Motor neuron (in vitro differentiated cells): ENCODE results near the gene C20orf204. TPM values are rescaled to one million over a fixed set of nuclear protein-coding genes. Genes with fewer than 3 reads are reported as not detected.

Source experiments
- ATAC-seq, 8 experiments: fragments of 200-7000 bp; cut with Tn5 transposase; replicated peaks in 6 of 8; 2 replicates each; pipeline ENCODE4 v1.8.0; 2021; ENCODE audit warnings: mild to moderate bottlenecking in 8 of 8, moderate library complexity in 8 of 8
- H3K27ac ChIP-seq, 2 donors: fragments of 250-450 bp; sonication (Bioruptor Pico); 2 replicates each; pipeline ENCODE4 v1.9.0; 2021; ENCODE audit warnings: antibody characterized with exemption in 2 of 2, mild to moderate bottlenecking in 2 of 2, moderate library complexity in 1 of 2
- H3K4me1 ChIP-seq, 2 donors: fragments of 250-450 bp; sonication (Bioruptor Pico); replicated peaks in 1 of 2; 2 replicates each; pipeline ENCODE4 v1.6.1; 2021; ENCODE audit warnings: antibody characterized with exemption in 2 of 2, mild to moderate bottlenecking in 2 of 2, moderate library complexity in 1 of 2
- H3K4me3 ChIP-seq, 5 donors: fragments of 250-450 bp; sonication (Bioruptor Pico); 2 replicates each; pipeline ENCODE4 v1.9.0; 2021; ENCODE audit warnings: antibody characterized with exemption in 5 of 5, mild to moderate bottlenecking in 5 of 5, moderate library complexity in 4 of 5
- WGBS, 10 experiments: fragments of 450-650 bp; shearing (Covaris generic); methylation state at CpG; one replicate each; pipeline ENCODE4 v1.0.0; 2022; 5-methylcytosine and 5-hydroxymethylcytosine counted together
- in situ Hi-C, 9 experiments: fragments of 400-800 bp; cut with MboI; loops; one replicate each; pipeline ENCODE4 v1.15.0; 2021; ENCODE audit warnings: low sequenced_read_pairs in 9 of 9, low pct_unique_long_range_greater_than_20kb in 2 of 9; ENCODE audit not compliant: unreplicated experiment in 9 of 9
- total RNA-seq, 8 experiments: library from RNA; unstranded; fragments of 300-600 nt; gene quantifications; 2 replicates each; pipeline versions ENCODE4 v1.2.3 to v1.2.4, GENCODE V29; 2022

C20orf204 gene
- total RNA-seq, 8 experiments from 2014 or later, result 0.61 to 2.5 (median 1.0) TPM

- no peak for ATAC-seq
- no peak overlapping the region for H3K27ac ChIP-seq
- WGBS, 10 experiments, result 92 to 100% methylated on average over 1 to 2 of the region's 22 CpGs; no CpG with 5 or more reads in 8 of the 10 experiments
These were observed 40.3 kb downstream of the C20orf204 start for GRCh38 chr20:64076061-64076997.

GRCh38 chr20:64077094-64077493 lies 41.1 kb downstream of the C20orf204 start:
- Histone ChIP-seq H3K4me3 (no peak overlapping the region), H3K4me1 (peaks cover 11 to 15% of the 10 kb centered on the region in 2 donors), H3K27ac (no peak overlapping the region)
- ATAC-seq, result no peak
- in situ Hi-C loops, result no loop called here
- no CpG with 5 or more reads among the region's 8 CpGs for WGBS, 10 experiments

More at GRCh38 chr20:64076061-64076997, 40.3 kb downstream of the C20orf204 start:
- no peak overlapping the region for H3K4me3 ChIP-seq
- peaks cover 10 to 11% of the 10 kb centered on the region in 2 donors for H3K4me1 ChIP-seq
- in situ Hi-C loops, result no loop called here

GRCh38 chr20:64077541-64077875 lies 41.5 kb downstream of the C20orf204 start:
- ATAC-seq, result no peak
- H3K27ac ChIP-seq, result no peak overlapping the region
- WGBS, 10 experiments, result no CpG with 5 or more reads among the region's 7 CpGs
- peaks cover 11 to 19% of the 10 kb centered on the region in 2 donors for H3K4me1 ChIP-seq
- H3K4me3 ChIP-seq, result no peak overlapping the region
- in situ Hi-C loops, result no loop called here

GRCh38 chr20:64077876-64078551 lies 42.0 kb downstream of the C20orf204 start:
- in situ Hi-C loops, result no loop called here
- WGBS, 10 experiments, result 40 to 100% (median 73%) methylated on average over 1 to 3 of the region's 15 CpGs; no CpG with 5 or more reads in 6 of the 10 experiments

GRCh38 chr20:64078934-64079272 lies 42.9 kb downstream of the C20orf204 start:
- peaks cover 13 to 24% of the 10 kb centered on the region in 2 donors for H3K4me1 ChIP-seq
- ATAC-seq, result no peak
- WGBS, 10 experiments, result 0 to 48% (median 25%) methylated on average over 1 to 2 of the region's 4 CpGs; no CpG with 5 or more reads in 6 of the 10 experiments
- in situ Hi-C loops, result no loop called here
- peak overlapping the region; percentile 31 to 40 (median 36) for H3K4me3 ChIP-seq
- peak overlapping the region in 1 of 2 donors; percentile 24 for H3K27ac ChIP-seq

More at GRCh38 chr20:64077876-64078551, 42.0 kb downstream of the C20orf204 start:
- Histone ChIP-seq H3K4me1 (peaks cover 11 to 19% of the 10 kb centered on the region in 2 donors), H3K4me3 (no peak overlapping the region), H3K27ac (no peak overlapping the region)
- ATAC-seq, result no peak

GRCh38 chr20:64079273-64080012 lies 43.5 kb downstream of the C20orf204 start, which contains the start of gene RGS19:
RGS19 (minus strand) TSS chr20:64079518; CDS start chr20:64076886, 2,632 bp downstream.
- in situ Hi-C loops, result no loop called here
- WGBS, 10 experiments, result 0% methylated on average over 1 of the region's 73 CpGs; no CpG with 5 or more reads in 9 of the 10 experiments
- peak; percentile 52 to 72 (median 69) for ATAC-seq
- peak within 1 kb of the TSS in 1 of 2 donors; percentile 24 for H3K27ac ChIP-seq
- H3K4me3 ChIP-seq, result peak within 1 kb of the TSS; percentile 31 to 40 (median 36)
- H3K4me1 ChIP-seq, result peaks cover 17 to 29% of the 10 kb centered on the region in 2 donors

- in situ Hi-C loops, result no loop called here
- peak within 1 kb of the TSS; percentile 31 to 40 (median 36) for H3K4me3 ChIP-seq
- ATAC-seq, result peak in 4 of 8 experiments; percentile 21 to 58 (median 36)
- 61% methylated on average over 5 of the region's 62 CpGs; no CpG with 5 or more reads in 9 of the 10 experiments for WGBS, 10 experiments
- peak within 1 kb of the TSS in 1 of 2 donors; percentile 24 for H3K27ac ChIP-seq
- H3K4me1 ChIP-seq, result peaks cover 23 to 37% of the 10 kb centered on the region in 2 donors
These were observed 44.2 kb downstream of the C20orf204 start, which contains the start of gene OPRL1 for GRCh38 chr20:64080013-64080812. OPRL1 (plus strand) TSS chr20:64080082; CDS start chr20:64092721, 12,639 bp downstream.

- H3K27ac ChIP-seq, result no peak overlapping the region
- peak overlapping the region in 1 of 5 donors; percentile 36 for H3K4me3 ChIP-seq
- H3K4me1 ChIP-seq, result peaks cover 23 to 37% of the 10 kb centered on the region in 2 donors
- WGBS, 10 experiments, result 83 to 90% methylated on average over 2 to 3 of the region's 17 CpGs; no CpG with 5 or more reads in 8 of the 10 experiments
- in situ Hi-C loops, result no loop called here
- no peak for ATAC-seq
These were observed 45.0 kb downstream of the C20orf204 start for GRCh38 chr20:64080813-64081623.

- in situ Hi-C loops, result no loop called here
- Histone ChIP-seq H3K4me3 (no peak overlapping the region), H3K27ac (no peak overlapping the region), H3K4me1 (peaks cover 23 to 37% of the 10 kb centered on the region in 2 donors)
- 96 to 100% methylated on average over 2 to 4 of the region's 6 CpGs; no CpG with 5 or more reads in 8 of the 10 experiments for WGBS, 10 experiments
- ATAC-seq, result no peak
These were observed 45.6 kb downstream of the C20orf204 start for GRCh38 chr20:64081624-64081964.

- Histone ChIP-seq H3K4me1 (peaks cover 23 to 37% of the 10 kb centered on the region in 2 donors), H3K27ac (no peak overlapping the region), H3K4me3 (no peak overlapping the region)
- in situ Hi-C loops, result no loop called here
- peak in 1 of 8 experiments; percentile 2 for ATAC-seq
- WGBS, 10 experiments, result 8 to 43% methylated on average over 2 of the region's 13 CpGs; no CpG with 5 or more reads in 8 of the 10 experiments
These were observed 46.2 kb downstream of the C20orf204 start for GRCh38 chr20:64082126-64082731.

- 0 to 50% (median 13%) methylated on average over 1 to 5 of the region's 13 CpGs; no CpG with 5 or more reads in 4 of the 10 experiments for WGBS, 10 experiments
- ATAC-seq, result no peak
These were observed 46.9 kb downstream of the C20orf204 start for GRCh38 chr20:64082820-64083377.

More at GRCh38 chr20:64082820-64083377, 46.9 kb downstream of the C20orf204 start:
- H3K4me1 ChIP-seq, result peaks cover 23 to 37% of the 10 kb centered on the region in 2 donors
- in situ Hi-C loops, result no loop called here
- H3K4me3 ChIP-seq, result peak overlapping the region in 4 of 5 donors; percentile 31 to 48 (median 42)
- H3K27ac ChIP-seq, result no peak overlapping the region
